Transverse colon (tissue), 4 donors: ENCODE data around the gene USP48. TPM values are rescaled to one million over a fixed set of nuclear protein-coding genes. Genes with fewer than 3 reads are reported as not detected.

Source experiments
- DNase-seq: peaks from one replicate; pipeline ENCODE4 v3.0.0-alpha.2; 2019
- H3K27ac ChIP-seq, 4 donors: fragments of 200-600 bp; sonication (generic); 2 replicates each; pipeline ENCODE4 v1.5.1; 2016 to 2018; ENCODE audit warnings: inconsistent platforms in 4 of 4
- H3K27me3 ChIP-seq: fragments of 200-600 bp; sonication (generic); 2 replicates; pipeline ENCODE4 v1.5.1; 2017; ENCODE audit warnings: inconsistent platforms
- H3K36me3 ChIP-seq, 4 donors: fragments of 200-600 bp; sonication (generic); 2 replicates each; pipeline ENCODE4 v1.5.1; 2017 to 2019; ENCODE audit warnings: inconsistent platforms in 4 of 4
- H3K4me1 ChIP-seq, 4 donors: fragments of 200-600 bp; sonication (generic); 2 replicates each; pipeline ENCODE4 v1.5.1; 2017 to 2020; ENCODE audit warnings: inconsistent platforms in 4 of 4
- H3K4me3 ChIP-seq, 4 donors: fragments of 200-600 bp; sonication (generic); 1 replicate in 1 of 4; 2 replicates in 3 of 4; pipeline versions ENCODE4 v1.5.1 to v1.6.1; 2017 to 2019; ENCODE audit warnings: inconsistent platforms in 4 of 4
- H3K9me3 ChIP-seq, 2 donors: fragments of 200-600 bp; sonication (generic); 2 replicates each; pipeline ENCODE4 v1.5.1; 2017 to 2019; ENCODE audit warnings: inconsistent platforms in 2 of 2
- CTCF ChIP-seq, 5 experiments: fragments of 200-600 bp in 3 of 5; fragments of 450-650 bp in 2 of 5; sonication (generic) in 3 of 5; IDR thresholded peaks; 1 replicate in 2 of 5; 2 replicates in 3 of 5; pipeline ENCODE4 v1.5.1; 2016 to 2017; ENCODE audit warnings: antibody characterized with exemption in 5 of 5, inconsistent platforms in 3 of 5, mild to moderate bottlenecking in 2 of 5, moderate library complexity in 1 of 5
- EP300 ChIP-seq: sonication (generic); formaldehyde crosslinking; IDR thresholded peaks from one replicate; pipeline ENCODE4 v1.6.1; 2017; ENCODE audit warnings: antibody characterized with exemption, low read depth
- POLR2A ChIP-seq: fragments of 450-650 bp; IDR thresholded peaks from one replicate; pipeline ENCODE4 v1.6.1; 2016; ENCODE audit warnings: antibody characterized with exemption, mild to moderate bottlenecking, moderate library complexity
- POLR2AphosphoS5 ChIP-seq, 3 donors: sonication (generic); formaldehyde crosslinking; IDR thresholded peaks; one replicate each; pipeline ENCODE4 v1.6.1; 2016; ENCODE audit warnings: antibody characterized with exemption in 3 of 3
- WGBS, 2 donors: methylation state at CpG; one replicate each; pipeline ENCODE4 v1.1.5; 2018; ENCODE audit warnings: low coverage in 1 of 2; 5-methylcytosine and 5-hydroxymethylcytosine counted together
- in situ Hi-C, 4 donors: fragments of 200-750 bp; cut with MboI; loops; one replicate each; pipeline versions ENCODE4 v1.15.0 to v1.15.1; 2017; ENCODE audit warnings: low sequenced_read_pairs in 3 of 4, low pct_ligation_motif_present in 1 of 4, low pct_unique_long_range_greater_than_20kb in 1 of 4
- intact Hi-C: fragments of 100-400 bp; cut with DNase I; formaldehyde crosslinking; loops from one replicate; pipeline ENCODE4 v1.15.1; 2023; ENCODE audit warnings: low total_unique reads
- total RNA-seq, 4 donors: library from RNA; depleted of rRNA; stranded (reverse); fragments of >200 nt; gene quantifications; one replicate each; pipeline ENCODE4 v1.1.0, GENCODE V29; 2016

The USP48 gene
- total RNA-seq, 4 donors from 2014 or later, result 48.4 to 87.3 (median 51.4) TPM

- Histone ChIP-seq H3K4me3 (peak overlapping the region in 2 of 4 donors; percentile 28 to 57), H3K9me3 (no peaks in the 10 kb centered on the region), H3K4me1 (peaks cover 19 to 27% (median 23%) of the 10 kb centered on the region in 4 donors), H3K36me3 (no peaks in the 10 kb centered on the region), H3K27ac (no peak overlapping the region), H3K27me3 (peaks cover 65% of the 10 kb centered on the region)
- WGBS, 2 donors, result 6% methylated on average over 27 of the region's 33 CpGs; no CpG with 5 or more reads in 1 of the 2 donors
- no peak for TF ChIP-seq EP300
- TF ChIP-seq POLR2A, result no peak
- TF ChIP-seq CTCF (IDR thresholded peaks at IDR 0.05), result no peak
- no peak for TF ChIP-seq POLR2AphosphoS5 (IDR thresholded peaks at IDR 0.05)
- DNase-seq, result no peak
- intact Hi-C loops (no loop called here), in situ Hi-C loops (loop anchor here in 3 of 4 donors (25.0 kb wide), 2 partner anchors 156 to 431 kb away; partner anchors contain the start of gene ALPL (in 3 of the 3))
Measured at GRCh38 chr1:21668232-21668950, 114.6 kb downstream of the USP48 start.

- in situ Hi-C loops, result loop anchor here in 3 of 4 donors (25.0 kb wide), 2 partner anchors 155 to 430 kb away; partner anchors contain the start of gene ALPL (in 3 of the 3)
- peaks cover 73% of the 10 kb centered on the region for H3K27me3 ChIP-seq
- DNase-seq, result no peak
- intact Hi-C loops, result no loop called here
- H3K27ac ChIP-seq, result no peak overlapping the region
- H3K36me3 ChIP-seq, result no peaks in the 10 kb centered on the region
- H3K4me1 ChIP-seq, result peaks cover 13 to 19% (median 17%) of the 10 kb centered on the region in 4 donors
- TF ChIP-seq CTCF (IDR thresholded peaks at IDR 0.05) (no peak), POLR2AphosphoS5 (IDR thresholded peaks at IDR 0.05) (no peak), EP300 (no peak), POLR2A (no peak)
- no peaks in the 10 kb centered on the region for H3K9me3 ChIP-seq
- H3K4me3 ChIP-seq, result no peak overlapping the region
- WGBS, 2 donors, result 79 to 86% methylated on average over 4 to 11 of the region's 11 CpGs
Measured at GRCh38 chr1:21667348-21668231, 115.4 kb downstream of the USP48 start.

- no peak for TF ChIP-seq EP300
- TF ChIP-seq POLR2A, result no peak
- TF ChIP-seq CTCF (IDR thresholded peaks at IDR 0.05), result no peak
- TF ChIP-seq POLR2AphosphoS5 (IDR thresholded peaks at IDR 0.05), result no peak
- intact Hi-C loops, result no loop called here
- H3K27me3 ChIP-seq, result peaks cover 82% of the 10 kb centered on the region
- DNase-seq, result no peak
- no peak overlapping the region for H3K4me3 ChIP-seq
- no peak overlapping the region for H3K27ac ChIP-seq
- H3K36me3 ChIP-seq, result no peaks in the 10 kb centered on the region
- H3K4me1 ChIP-seq, result peaks cover 11 to 17% (median 17%) of the 10 kb centered on the region in 4 donors
- in situ Hi-C loops, result loop anchor here in 3 of 4 donors (25.0 kb wide), 2 partner anchors 154 to 429 kb away; partner anchors contain the start of gene ALPL (in 3 of the 3)
- no peaks in the 10 kb centered on the region for H3K9me3 ChIP-seq
- WGBS, 2 donors, result 73% methylated on average over 22 of the region's 22 CpGs; no CpG with 5 or more reads in 1 of the 2 donors
Measured at GRCh38 chr1:21666576-21667320, 116.2 kb downstream of the USP48 start.
